Neural progenitor cell (in vitro differentiated cells): Measurements from ENCODE around the gene ZFAND3.

Source experiments
- EZH2 ChIP-seq: fragments of 200-600 bp; sonication (generic); IDR thresholded peaks from 2 replicates; pipeline ENCODE4 v1.6.1; 2017; ENCODE audit warnings: antibody characterized with exemption, mild to moderate bottlenecking, moderate library complexity
- EZH2phosphoT487 ChIP-seq: fragments of 200-600 bp; sonication (generic); IDR thresholded peaks from 2 replicates; pipeline ENCODE4 v1.6.1; 2017; ENCODE audit warnings: antibody characterized with exemption
- TF ChIP-seq, protein P1 (sequence below): fragments of 200-600 bp; sonication (generic); IDR thresholded peaks from 2 replicates; pipeline ENCODE4 v1.5.1; 2017; ENCODE audit warnings: antibody characterized with exemption, mild to moderate bottlenecking

DNA sequence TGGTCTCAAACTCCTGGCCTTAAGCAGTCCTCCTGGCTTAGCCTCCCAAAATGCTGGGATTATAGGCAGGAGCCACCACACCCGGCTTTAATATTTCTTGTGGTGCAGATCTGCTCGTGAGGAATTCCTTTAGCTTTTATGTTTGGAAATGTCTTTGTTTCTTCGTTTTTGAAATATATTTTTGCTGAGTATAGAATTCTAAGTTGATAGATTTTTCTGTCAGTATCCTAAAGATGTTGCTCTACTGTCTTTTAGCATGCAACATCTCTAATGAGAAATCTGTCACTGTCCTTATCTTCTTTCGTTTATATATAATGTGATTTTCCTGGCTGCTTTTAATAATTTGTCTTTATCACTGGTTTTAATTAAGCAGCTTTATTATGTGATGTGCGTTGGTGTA, 75.1 kb downstream of the ZFAND3 start:
- TF ChIP-seq, protein P1, sequence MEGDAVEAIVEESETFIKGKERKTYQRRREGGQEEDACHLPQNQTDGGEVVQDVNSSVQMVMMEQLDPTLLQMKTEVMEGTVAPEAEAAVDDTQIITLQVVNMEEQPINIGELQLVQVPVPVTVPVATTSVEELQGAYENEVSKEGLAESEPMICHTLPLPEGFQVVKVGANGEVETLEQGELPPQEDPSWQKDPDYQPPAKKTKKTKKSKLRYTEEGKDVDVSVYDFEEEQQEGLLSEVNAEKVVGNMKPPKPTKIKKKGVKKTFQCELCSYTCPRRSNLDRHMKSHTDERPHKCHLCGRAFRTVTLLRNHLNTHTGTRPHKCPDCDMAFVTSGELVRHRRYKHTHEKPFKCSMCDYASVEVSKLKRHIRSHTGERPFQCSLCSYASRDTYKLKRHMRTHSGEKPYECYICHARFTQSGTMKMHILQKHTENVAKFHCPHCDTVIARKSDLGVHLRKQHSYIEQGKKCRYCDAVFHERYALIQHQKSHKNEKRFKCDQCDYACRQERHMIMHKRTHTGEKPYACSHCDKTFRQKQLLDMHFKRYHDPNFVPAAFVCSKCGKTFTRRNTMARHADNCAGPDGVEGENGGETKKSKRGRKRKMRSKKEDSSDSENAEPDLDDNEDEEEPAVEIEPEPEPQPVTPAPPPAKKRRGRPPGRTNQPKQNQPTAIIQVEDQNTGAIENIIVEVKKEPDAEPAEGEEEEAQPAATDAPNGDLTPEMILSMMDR: no peak
- TF ChIP-seq EZH2phosphoT487: no peak
- no peak for TF ChIP-seq EZH2
